Measurements from ENCODE around the gene FBXL12.

DNA sequence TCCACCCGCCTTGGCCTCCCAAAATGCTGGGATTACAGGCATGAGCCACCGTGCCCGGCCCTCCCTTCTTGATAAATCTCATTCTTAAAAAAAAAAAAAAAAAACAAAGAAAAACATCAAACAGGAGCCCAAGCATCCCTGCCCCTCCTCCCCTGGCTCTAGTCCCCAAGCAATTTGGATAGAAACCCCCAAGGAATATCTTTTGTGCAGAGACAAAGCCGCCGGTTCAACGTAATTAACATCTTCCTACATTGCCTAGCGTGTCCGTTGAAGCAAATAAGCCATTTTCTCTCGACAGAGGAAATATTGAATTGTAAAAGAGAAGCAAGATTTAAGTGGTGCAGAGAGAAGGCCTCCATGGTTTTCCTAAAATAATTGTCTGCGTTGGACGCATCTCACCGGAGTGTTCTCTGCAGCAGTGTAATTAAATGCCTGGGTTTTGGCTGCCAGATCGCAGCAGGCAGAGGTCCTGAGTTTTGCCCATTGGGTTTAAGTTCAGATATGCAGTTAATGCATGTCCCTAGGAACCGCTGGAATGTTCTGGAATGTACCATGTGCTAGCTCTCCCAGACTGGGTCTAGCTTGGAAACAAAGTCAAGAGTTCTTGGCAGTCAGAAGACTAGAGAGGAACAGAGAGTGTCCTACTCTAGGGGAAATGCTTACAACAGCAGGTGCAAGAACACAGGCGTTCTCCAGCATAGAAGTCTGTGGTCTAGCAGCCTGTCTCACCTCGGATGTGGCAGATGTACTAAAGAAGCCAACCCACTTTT, 47.0 kb upstream of the FBXL12 start:
- TF ChIP-seq, protein P1, sequence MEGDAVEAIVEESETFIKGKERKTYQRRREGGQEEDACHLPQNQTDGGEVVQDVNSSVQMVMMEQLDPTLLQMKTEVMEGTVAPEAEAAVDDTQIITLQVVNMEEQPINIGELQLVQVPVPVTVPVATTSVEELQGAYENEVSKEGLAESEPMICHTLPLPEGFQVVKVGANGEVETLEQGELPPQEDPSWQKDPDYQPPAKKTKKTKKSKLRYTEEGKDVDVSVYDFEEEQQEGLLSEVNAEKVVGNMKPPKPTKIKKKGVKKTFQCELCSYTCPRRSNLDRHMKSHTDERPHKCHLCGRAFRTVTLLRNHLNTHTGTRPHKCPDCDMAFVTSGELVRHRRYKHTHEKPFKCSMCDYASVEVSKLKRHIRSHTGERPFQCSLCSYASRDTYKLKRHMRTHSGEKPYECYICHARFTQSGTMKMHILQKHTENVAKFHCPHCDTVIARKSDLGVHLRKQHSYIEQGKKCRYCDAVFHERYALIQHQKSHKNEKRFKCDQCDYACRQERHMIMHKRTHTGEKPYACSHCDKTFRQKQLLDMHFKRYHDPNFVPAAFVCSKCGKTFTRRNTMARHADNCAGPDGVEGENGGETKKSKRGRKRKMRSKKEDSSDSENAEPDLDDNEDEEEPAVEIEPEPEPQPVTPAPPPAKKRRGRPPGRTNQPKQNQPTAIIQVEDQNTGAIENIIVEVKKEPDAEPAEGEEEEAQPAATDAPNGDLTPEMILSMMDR (IDR thresholded peaks at IDR 0.05 in 2 of 3, conservative IDR thresholded peaks at IDR 0.05 in 1 of 3; ENCODE audit: borderline replicate concordance in 1 of 3, insufficient read depth in 1 of 3, low read depth in 2 of 3, low read length in 2 of 3) = no peak
- TF ChIP-seq POLR2A (IDR thresholded peaks at IDR 0.05; ENCODE audit: borderline replicate concordance, extremely low read depth, insufficient read depth, insufficient read length) (no peak), POLR2AphosphoS5 (IDR thresholded peaks at IDR 0.05; ENCODE audit: low read depth, low read length) (no peak), SIN3A (IDR thresholded peaks at IDR 0.05; ENCODE audit: low read depth) (no peak)

Measured in HCT116 (cell line).